H4 (cell line): ENCODE data around the gene MAPK8IP1. TPM values are rescaled to one million over a fixed set of nuclear protein-coding genes. Genes with fewer than 3 reads are reported as not detected.
A peak's percentile ranks its signal among the peaks of the same experiment; 100 is the strongest.

ENCODE experiments used
- DNase-seq: peaks from one replicate; pipeline ENCODE4 v3.0.0-alpha.2; 2015; ENCODE audit warnings: low spot score
- total RNA-seq: library from RNA; depleted of rRNA; stranded (reverse); fragments of >200 nt; shearing (Covaris generic); gene quantifications from 2 replicates; pipeline ENCODE4 v1.2.3, GENCODE V29; 2014

MAPK8IP1 gene
- total RNA-seq, 1 experiment from 2014 or later = 11.9 TPM

DNA sequence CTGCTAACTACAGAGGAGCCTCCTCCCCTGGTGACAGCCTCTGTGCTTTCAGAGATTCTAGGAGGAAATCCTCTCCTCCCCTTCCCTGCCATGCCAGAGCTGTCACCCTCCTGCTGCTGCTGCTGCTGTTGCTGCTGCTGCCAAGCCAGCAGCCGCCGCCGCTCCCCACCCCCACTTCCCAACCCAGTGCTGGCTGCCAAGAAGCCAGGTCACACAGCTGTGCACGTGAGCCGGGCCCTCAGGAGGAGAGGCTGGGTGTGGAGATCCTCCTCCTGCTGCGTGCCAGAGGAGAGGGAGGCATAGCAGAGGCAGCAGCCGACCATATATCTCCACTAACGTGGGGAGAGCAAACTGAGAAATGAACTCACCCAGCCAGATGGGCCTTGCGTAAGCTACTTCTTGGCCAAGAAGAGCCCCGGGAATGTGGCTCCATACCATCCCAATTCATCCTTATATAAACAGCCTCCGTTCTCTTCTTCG, 25.8 kb upstream of the MAPK8IP1 start:
- peak; percentile 97 for DNase-seq

DNA sequence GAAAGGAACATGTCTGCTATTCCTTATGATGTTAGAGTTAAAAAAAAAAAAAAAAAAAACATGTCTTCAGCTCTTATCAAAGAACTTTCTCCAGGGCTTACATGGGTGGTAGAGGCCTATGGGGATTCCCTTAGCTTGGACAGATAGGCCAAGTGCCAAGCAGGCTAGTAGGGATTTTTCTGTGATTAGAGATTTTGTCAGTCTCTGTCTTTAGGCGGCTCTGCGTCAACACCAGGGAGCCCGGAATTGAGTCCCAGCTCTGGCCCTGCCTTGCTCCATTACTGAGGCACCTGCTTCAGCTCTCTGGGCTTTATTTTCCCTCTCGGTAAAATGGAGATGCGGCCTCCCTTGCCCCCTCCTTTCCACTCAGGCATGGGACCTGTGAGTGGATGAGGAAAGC, 25.1 kb upstream of the MAPK8IP1 start:
- no peak for DNase-seq

DNA sequence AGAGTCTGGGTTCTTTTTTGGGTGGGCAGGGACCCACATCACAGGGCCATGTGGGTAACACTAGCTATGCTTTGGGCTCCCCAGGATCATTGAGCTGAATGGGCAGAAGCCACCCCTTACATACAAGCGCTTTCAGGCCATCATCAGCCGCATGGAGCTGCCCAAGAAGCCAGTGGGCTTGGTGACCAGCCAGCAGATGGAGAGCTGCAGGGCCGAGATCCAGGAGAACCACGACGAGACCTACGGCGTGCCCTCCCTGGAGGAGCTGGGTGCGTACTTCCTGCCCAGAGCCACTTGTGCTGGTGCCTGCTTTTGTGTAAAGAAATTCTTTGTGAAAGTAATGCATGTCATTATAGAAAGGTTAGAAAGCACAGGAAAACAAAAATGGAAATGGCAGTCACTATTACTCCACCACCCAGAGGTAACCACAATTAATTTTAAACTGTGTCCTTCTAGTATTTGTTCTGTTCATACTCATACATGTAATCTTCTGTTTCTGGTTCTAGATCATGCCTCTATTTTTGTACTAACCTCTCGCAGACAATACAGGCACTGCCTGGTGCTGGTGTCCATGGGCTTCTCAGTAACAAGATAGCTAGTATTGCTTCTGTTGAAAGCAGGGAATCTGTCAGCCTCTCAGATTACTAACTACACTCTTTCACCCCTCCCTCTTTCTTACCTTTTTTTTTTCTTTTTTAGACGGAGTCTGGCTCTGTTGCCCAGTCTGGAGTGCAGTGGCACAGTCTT, 24.5 kb upstream of the MAPK8IP1 start:
- no peak for DNase-seq

DNA sequence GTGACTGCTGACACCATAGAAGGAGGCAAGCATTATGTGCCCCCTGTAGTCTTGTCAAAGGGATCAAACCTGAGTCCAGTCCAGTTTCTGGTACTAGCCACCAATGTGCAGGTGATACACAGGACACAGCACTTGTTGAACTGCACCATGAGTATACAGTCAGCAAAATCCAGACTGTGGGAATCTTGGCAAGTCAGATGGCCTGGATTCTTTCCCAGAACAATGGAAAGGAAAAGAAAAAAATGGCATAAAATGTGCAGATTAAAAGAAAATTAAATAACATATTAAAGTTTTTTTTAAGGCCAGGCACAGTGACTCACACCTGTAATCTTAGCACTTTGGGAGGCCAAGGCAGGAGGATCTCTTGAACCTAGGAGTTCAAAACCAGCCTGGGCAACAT, 21.4 kb upstream of the MAPK8IP1 start:
- DNase-seq = no peak

DNA sequence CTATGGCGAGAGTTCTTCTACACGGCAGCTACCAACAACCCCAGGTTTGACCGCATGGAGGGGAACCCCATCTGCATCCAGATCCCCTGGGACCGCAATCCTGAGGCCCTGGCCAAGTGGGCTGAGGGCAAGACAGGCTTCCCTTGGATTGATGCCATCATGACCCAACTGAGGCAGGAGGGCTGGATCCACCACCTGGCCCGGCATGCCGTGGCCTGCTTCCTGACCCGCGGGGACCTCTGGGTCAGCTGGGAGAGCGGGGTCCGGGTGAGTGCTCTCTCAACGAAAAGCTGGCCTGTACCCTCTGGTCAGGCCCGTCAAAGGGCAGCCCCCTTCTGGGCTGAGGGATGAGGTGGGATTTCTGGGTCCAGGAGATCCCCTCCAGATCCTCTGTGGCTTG, 15.9 kb upstream of the MAPK8IP1 start:
- DNase-seq = no peak

DNA sequence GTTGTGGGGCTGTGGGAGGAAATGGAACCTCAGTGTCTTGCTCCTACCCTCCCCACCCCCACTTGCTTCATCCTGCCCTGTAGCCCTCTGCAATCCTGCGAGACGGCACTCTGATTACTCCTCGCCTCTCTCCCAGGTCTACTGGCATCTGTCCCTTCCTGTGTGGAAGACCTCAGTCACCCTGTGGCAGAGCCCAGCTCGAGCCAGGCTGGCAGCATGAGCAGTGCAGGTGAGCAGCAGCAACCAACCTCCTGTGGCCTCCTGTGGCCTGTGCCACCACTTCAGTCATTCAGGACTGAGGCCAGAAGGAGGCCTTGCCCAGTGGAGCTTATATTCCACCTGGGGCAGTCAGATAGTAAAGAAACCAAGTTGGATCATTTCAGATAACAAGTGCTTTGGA, 14.7 kb upstream of the MAPK8IP1 start:
- DNase-seq = no peak

DNA sequence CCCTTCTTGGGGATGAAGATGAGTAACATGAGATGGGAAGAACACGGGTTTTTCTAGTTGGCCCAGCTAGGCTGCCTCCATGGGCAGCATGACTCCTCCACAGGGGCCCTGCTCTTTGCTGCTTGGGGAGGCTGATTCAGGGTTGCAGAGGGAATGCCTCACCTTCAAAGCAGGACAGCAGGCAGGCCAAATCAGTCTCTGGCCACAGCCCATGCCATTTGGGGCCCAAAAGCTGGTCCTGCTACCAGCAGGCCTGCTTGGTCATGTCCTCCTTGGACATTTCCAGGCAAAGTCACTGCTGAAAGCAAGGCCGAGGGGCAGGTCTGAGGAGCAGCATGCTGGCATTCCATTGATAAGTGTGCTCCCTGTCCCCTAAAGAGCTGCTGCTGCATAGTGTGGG, 13.8 kb upstream of the MAPK8IP1 start:
- no peak for DNase-seq

DNA sequence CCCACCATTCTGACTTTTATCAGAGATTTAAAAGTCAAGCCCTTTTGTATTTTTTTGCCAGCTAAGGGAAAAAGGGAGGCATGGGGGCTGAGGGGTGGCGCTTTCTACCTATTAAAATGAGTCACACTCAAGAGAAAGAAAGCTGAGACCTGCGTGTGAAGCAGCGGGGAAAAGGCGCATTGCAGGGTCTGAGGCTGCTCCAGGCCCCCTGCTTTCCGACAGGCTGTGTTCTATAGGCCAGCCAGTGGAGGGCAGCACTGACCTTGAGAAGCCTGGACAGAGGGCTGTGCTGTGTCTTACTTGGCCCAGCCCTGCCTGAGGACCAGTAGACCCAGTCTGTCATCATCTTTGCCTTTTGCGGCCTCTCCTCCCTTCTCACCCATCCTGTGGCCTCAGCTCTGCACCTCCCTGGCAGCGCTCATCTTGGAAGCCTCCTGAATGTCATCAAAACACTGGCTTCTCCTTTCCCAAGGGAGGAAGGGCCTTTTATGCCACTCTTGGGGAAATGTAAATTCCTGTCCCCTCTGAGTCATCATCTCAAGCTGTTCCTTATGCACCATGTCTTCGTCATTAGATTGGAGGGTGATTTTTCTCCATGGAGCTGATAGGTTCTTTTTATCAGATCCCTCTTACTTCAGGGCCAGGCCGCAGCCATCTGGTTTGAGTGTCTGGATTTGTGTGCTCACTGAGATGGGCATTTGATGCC, 12.6 kb upstream of the MAPK8IP1 start:
- DNase-seq = peak; percentile 55

DNA sequence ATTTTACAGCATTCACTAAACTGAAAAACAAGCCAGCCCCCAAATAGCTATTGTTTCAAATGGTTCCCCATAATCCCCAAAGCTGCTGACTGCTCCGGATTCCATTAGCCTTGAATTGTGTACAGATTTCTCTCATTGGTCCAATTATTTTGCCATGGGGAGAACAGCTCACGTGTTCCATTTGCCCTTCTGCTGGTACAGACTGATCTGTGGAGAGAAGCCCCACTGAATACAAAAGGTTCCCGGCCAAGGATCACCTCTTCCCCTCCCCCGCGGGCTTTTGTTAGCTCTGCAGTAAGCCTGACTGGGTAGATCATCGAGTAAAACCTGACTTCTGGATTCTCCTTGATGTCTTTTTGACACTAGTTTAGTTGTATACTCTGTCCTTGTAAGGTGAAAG, 9.1 kb upstream of the MAPK8IP1 start:
- no peak for DNase-seq

DNA sequence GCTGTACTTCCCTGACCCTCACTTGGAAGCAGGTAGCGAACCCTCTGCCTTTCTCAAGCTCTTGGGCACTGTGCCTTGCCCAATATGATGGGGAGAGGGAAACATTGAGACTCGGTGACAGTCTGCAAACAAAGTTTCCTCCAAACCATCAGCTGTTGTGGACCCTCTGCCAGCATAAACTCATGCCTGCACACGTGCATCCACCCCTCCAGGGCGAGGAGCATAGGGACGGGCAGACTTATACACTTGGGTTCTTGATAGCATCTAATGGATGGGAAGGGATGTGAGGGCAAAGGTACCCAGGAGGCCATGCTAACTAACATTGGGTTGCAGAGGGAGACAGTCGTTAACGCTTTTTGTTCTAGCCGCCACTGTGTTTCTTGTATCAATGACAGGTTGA, 8.2 kb upstream of the MAPK8IP1 start:
- no peak for DNase-seq

DNA sequence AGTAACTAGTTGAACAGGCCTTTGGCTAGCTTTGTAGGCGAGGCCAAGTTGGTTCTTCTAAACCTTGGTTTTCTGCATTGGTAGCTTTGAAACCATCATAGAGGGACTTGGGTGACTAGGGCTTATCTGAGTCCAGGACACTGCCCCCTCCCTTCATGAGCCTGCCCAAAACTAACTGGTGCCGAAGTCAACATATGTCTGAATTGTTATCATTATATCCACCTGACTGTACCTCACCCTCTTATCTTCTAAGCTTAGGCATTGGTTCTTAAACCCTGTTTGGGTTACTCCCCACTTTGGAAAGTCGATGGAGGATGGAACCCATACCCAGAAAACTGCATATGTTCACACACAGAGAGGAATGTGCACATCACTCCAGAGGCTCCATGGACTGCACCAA, 7.6 kb upstream of the MAPK8IP1 start:
- DNase-seq = no peak

DNA sequence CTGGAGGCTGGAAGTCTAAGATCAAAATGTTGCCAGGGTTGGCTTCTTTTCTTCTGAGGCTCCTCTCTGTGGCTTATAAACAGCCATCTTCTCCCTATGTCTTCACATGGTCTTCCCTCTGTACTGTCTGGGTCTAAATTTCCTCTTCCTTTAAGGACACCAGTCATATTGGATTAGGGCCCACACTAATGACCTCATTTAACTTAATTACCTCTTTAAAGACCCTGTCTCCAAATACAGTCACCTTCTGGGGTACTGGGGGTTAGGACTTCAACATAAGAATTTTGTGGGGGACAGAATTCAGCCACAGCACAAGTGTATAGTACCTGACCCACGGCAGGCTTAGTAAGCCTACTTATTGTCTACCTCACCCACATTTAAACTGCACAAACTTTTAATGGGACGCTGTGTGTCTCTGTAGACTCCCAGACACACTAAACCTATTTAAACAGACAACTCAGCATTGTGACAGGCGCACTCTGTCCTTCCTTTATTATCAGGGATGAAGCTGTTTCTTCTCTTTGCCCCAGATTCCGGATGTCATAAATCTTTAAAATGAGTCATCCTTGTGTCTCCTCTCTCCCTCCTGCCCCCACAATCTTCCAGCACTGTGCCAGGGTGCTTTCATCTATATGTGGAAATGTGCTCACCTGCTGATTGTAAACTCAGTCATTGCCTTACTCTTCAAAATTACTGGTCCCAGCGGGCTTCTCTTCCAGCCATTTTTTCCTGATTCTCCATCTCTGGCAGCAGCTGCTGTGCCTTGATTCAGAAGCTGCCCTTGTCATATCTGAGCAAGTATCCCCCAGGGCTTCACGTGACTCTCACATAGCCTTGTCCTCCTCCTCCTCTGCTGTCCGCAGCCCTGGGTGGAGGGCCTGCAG, 5.4 kb upstream of the MAPK8IP1 start:
- DNase-seq = no peak

DNA sequence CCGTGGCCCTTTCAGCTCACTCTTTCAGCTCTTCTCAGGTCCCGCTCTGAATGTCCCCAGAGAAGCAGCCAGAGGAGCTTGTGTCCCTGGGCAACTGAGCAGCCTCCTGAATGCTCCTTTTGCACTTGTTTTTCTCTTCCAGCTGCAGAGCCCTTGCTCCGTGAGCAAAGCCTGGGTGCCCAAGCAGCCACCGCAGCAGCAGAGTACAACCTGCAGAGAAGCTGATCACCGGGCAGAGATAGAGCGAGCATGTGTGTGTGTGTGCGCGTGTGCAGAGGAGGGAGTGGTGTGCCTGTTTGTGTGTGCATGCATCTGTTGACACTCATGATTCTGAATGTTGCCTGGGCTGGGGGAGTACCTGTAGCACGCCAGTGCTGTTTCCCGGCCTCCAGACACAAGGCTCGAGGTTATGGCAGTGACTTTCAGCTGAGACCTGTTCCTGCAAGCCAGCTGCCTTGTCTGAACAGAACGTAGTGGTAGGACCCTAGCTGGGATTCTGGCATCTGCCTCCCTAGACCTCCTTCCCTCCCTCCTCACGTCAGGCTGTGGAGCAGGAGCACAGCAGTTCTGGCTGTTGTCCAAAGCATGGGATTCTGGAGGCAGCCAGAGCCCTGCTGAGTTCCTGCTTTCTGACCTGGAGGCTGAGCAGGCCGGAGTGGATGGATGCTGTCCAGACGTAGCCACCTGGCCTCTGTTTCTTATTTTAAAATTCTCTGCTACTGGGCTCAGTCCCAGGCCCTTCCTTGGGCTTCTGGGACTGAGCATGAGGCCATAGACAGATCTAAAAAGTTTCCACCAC, 4.5 kb upstream of the MAPK8IP1 start:
- DNase-seq = no peak

DNA sequence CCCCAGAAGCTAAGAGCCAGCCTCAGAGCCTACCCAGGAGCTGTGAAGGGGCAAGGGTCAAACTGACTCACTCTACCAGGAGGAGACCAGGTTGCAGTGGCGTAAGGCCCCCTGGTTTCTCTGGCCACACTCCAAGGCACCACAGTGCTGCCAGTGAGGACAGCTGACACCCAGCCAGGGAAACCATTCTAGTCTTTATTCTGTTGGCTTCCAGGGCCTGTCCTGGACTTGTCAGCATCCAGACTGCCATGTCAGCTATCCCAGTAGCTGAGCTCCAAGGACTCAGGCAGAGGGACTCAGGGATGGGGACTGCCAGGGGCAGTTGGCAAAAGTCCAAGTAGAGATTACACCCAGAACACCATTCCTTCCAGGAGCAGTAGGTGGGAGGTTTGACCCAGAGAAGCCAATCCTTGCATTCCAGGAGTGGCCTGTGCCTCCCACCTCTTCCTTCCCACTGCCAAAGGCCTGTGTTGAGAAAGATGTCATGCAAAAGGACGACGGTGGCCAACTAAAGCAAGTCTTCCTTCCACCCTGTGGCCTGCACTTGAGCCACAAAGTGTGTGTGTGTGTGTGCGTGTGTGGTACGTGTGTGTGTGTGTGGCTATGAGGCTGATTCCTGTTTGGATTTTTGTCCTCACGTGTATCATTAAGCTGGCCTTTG, 3.6 kb upstream of the MAPK8IP1 start:
- DNase-seq = no peak

DNA sequence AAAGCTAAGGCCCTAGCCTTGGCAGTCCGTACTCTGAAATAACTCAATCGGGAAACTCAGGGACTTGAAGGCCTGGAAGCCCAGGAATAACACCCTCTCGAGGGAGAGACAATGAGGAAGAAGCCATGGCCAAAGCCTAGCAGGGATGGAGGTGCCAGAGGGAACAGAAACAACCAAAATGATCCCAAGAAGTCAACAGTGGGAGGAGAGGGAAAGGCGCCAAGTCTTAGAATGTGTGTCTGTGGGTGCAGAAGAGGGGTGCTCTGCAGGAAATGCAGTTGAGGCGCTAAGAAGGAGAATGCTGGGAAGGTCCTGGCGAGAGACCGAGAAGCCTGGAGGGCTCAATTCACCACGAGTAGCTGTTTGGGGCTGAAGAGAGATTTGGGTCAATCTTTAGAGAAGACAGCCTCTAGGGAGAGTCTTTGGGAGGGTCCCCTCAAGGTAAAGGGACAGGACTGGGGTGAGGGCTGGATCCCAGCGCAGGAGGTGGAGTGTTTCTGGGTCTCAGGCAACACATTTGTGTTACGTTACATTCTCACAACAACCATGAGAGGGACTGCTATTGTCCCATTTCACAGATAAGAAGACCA, 760 bp upstream of the MAPK8IP1 start:
- DNase-seq = no peak

DNA sequence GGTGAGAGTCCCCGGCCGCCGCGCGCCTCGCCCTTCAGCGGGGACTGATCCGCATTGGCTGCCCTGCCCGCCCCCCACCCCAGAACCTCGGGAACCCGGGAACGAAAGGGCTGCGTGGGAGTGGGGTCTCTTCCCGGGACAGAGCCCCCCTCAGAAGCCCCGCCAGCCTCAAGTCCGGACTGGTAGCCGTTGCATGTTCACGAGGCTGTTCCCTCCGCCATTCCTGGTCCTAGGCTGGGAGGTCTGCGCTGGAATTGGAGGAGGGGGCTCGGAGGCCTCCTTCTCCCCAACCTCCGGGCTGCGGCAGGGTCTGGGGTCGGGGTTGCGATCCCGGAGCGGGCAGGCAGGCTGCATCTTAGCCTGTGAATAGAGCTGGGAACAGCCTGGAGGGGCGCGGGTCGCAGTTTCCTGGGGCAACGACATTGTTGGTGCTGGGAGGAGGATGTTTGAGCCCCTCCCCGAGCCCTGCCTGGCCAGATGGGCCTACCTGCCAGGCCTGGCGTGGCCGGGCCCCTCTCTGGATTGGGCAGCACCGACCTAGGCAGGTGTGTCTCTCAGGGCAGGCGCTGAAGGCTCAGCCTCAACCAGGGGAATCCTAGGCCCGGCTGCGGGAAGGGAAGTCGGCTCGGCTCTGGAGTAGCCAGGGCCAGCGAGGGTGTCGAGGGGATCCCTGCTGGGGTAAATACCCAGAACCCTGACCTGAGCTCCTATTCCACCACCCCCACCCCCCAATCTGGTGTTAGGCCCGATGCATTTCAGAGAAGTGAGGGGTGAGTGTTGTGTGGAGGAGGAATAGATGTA, 670 bp downstream of the MAPK8IP1 start:
- no peak for DNase-seq

DNA sequence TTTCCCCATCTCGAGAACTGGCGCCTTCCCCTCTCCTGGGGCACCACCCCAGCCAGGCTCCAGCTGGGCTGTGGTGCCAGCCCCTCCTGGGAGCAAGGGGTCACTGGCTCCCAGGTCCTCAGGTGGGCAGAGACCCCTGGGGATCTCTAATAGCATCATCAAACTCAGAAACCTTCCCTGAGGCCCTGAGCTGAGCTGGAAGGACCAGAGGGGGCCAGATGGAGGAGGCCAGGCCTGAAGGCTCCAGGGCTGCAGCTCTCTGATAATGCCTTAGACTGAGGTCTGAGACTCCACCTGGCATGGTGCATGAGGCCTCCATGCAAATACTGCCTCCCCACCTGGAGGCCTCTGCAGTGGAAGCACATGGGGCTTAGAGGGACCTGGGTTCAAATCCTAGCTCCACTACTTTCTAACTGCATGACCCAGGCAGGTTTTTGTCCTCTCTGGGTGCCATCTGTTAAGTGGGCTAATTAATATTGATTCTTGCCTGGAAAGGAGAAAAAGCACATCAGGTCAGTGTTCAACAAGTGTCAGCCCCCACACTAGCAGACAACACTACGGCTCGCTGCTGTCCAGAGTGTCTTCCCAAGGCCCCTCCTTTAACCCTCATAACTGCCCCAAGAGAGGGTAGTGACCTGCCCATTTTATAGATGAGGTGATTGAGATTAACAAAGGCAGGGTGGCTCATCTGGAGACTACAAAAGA, 1.5 kb downstream of the MAPK8IP1 start:
- no peak for DNase-seq

DNA sequence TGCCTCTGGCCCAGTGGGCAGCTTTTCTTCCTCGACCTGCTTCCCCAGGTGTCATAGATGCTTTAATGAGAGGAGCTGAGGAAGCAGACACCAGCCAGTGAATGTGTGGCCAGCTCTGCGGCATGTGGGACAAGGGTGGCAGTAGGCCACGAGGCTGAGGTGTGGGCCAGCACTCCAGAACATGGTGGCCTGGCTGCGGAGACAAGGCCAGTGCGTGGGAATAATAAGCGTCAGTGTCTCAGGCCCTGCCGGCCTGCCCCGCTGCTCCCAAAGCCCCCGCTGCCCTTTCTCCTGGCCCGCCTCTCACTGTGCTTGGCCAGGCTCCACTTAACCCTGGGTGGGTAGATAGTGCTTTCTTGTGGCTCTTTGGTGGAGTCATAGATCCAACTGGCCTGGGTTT, 2.1 kb downstream of the MAPK8IP1 start:
- DNase-seq = no peak

DNA sequence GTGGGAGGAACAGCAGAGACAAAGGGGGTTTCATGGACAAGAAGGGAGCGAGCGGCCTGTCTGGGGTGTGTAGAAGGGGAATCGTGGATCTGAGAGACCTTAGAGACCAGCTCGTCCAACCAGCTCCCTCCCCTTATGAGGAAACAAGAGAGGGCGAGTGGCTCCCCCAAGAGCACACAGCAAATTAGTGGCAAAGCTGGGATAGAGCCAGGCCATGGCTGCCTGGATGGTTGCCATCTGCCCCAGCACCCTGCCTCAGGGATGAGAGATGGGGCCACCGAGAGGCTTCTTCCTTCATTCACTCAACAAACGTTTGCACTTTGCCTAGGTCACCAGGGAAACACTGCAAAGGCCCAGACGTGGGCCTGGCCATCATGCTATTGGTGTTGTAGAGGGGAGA, 4.1 kb downstream of the MAPK8IP1 start:
- no peak for DNase-seq
